ENCODE measurements around the gene ADORA1.

GRCh38 chr1:203122159-203122558, 5.4 kb upstream of the ADORA1 start:
- TF ChIP-seq FOXA1 (IDR thresholded peaks at IDR 0.05) (no peak), CTCF (IDR thresholded peaks at IDR 0.05; ENCODE audit: low read depth, low read length, missing input control) (no peak), JUND (IDR thresholded peaks at IDR 0.05) (no peak), SP1 (IDR thresholded peaks at IDR 0.05) (no peak), TAF1 (conservative IDR thresholded peaks at IDR 0.05) (no peak), MAX (IDR thresholded peaks at IDR 0.05) (no peak), RAD21 (IDR thresholded peaks at IDR 0.05) (no peak), REST (IDR thresholded peaks at IDR 0.05) (no peak), GABPA (IDR thresholded peaks at IDR 0.05 in 1 of 2, conservative IDR thresholded peaks at IDR 0.05 in 1 of 2) (no peak), ATF3 (IDR thresholded peaks at IDR 0.05) (no peak), EGR1 (IDR thresholded peaks at IDR 0.05; ENCODE audit: low read depth in 2 of 2) (no peak), YY1 (IDR thresholded peaks at IDR 0.05) (no peak)
